Stimulated activated CD8-positive, alpha-beta memory T cell treated with anti-CD3 and anti-CD28 coated beads, Interleukin-12 subunit alpha, Interleukin-12 subunit beta, amount 100 ng/mL, for 24 hours (primary cell): ENCODE measurements around the gene CKS1B.
A peak's percentile ranks its signal among the peaks of the same experiment; 100 is the strongest.
"Not testable (repeated sequence)": the region's sequence is repeated elsewhere in the genome, so short reads cannot be mapped to it uniquely, and the experiment has no call there.

Experiments used
- DNase-seq: peaks from one replicate; pipeline ENCODE4 v3.0.0-alpha.2; 2020; ENCODE audit errors: extremely low read depth

CKS1B gene

GRCh38 chr1:154964359-154964758, 10.1 kb upstream of the CKS1B start:
- DNase-seq: no peak

- no peak for DNase-seq
Measured at GRCh38 chr1:154966111-154966510, 8.4 kb upstream of the CKS1B start.

GRCh38 chr1:154967331-154967950, 7.0 kb upstream of the CKS1B start:
- no peak for DNase-seq

- DNase-seq: no peak
Measured at GRCh38 chr1:154968731-154969130, 5.8 kb upstream of the CKS1B start.

GRCh38 chr1:154969246-154969645, 5.2 kb upstream of the CKS1B start:
- no peak for DNase-seq

- no peak for DNase-seq
Measured at GRCh38 chr1:154969860-154970452, 4.5 kb upstream of the CKS1B start.

GRCh38 chr1:154970631-154971340, 3.7 kb upstream of the CKS1B start, which contains the start of gene SHC1:
Gene SHC1 (minus strand): TSS chr1:154970747. CDS start chr1:154970526, 221 bp downstream.
- no peak for DNase-seq

GRCh38 chr1:154971341-154971998, 3.0 kb upstream of the CKS1B start:
- DNase-seq: no peak

GRCh38 chr1:154972213-154972516, 2.3 kb upstream of the CKS1B start:
- no peak for DNase-seq

- DNase-seq: no peak
Measured at GRCh38 chr1:154972517-154973343, 1.8 kb upstream of the CKS1B start.

- DNase-seq: peak; percentile 71
Measured at GRCh38 chr1:154973344-154974101, 958 bp upstream of the CKS1B start.

GRCh38 chr1:154974808-154975408, 427 bp downstream of the CKS1B start:
- peak; percentile 82 for DNase-seq

GRCh38 chr1:154975409-154976059, 1.1 kb downstream of the CKS1B start:
- DNase-seq: no peak

- DNase-seq: not testable (repeated sequence)
Measured at GRCh38 chr1:154977762-154978161, 3.3 kb downstream of the CKS1B start.

GRCh38 chr1:154978360-154978759, 3.9 kb downstream of the CKS1B start:
- no peak for DNase-seq

- no peak for DNase-seq
Measured at GRCh38 chr1:154982341-154982740, 7.9 kb downstream of the CKS1B start.

- peak; percentile 92 for DNase-seq
Measured at GRCh38 chr1:154982897-154983648, 8.6 kb downstream of the CKS1B start, which contains the start of gene FLAD1. Gene FLAD1 (plus strand): TSS chr1:154983344. CDS start chr1:154983695, 351 bp downstream.

GRCh38 chr1:154983776-154984466, 9.4 kb downstream of the CKS1B start:
- no peak for DNase-seq

GRCh38 chr1:154986736-154987135, 12.3 kb downstream of the CKS1B start:
- not testable (repeated sequence) for DNase-seq
